Neural progenitor cell (in vitro differentiated cells): ENCODE data around the gene CREB5.

Experiments
- EZH2phosphoT487 ChIP-seq: fragments of 200-600 bp; sonication (generic); IDR thresholded peaks from 2 replicates; pipeline ENCODE4 v1.6.1; 2017; ENCODE audit warnings: antibody characterized with exemption
- TF ChIP-seq, protein P1 (sequence below): fragments of 200-600 bp; sonication (generic); IDR thresholded peaks from 2 replicates; pipeline ENCODE4 v1.5.1; 2017; ENCODE audit warnings: antibody characterized with exemption, mild to moderate bottlenecking

DNA sequence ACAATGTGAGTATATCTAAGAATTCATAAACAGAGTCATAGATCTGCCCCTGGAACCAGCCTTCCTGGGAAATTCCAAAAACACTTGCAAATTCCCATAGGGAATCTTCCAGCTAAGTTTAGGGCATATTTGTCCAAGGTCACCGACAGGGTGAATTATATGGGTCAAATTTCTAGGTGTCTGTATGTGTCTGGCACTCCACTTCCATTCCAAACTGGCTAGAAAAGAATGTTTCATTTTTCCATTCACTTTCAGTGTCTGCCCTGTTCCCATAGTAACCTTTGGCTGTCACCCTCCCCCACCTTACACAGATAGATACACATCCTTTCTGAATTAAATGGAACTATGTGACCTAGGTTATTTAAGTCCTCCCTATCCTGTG, 230.9 kb downstream of the CREB5 start:
- TF ChIP-seq, protein P1, sequence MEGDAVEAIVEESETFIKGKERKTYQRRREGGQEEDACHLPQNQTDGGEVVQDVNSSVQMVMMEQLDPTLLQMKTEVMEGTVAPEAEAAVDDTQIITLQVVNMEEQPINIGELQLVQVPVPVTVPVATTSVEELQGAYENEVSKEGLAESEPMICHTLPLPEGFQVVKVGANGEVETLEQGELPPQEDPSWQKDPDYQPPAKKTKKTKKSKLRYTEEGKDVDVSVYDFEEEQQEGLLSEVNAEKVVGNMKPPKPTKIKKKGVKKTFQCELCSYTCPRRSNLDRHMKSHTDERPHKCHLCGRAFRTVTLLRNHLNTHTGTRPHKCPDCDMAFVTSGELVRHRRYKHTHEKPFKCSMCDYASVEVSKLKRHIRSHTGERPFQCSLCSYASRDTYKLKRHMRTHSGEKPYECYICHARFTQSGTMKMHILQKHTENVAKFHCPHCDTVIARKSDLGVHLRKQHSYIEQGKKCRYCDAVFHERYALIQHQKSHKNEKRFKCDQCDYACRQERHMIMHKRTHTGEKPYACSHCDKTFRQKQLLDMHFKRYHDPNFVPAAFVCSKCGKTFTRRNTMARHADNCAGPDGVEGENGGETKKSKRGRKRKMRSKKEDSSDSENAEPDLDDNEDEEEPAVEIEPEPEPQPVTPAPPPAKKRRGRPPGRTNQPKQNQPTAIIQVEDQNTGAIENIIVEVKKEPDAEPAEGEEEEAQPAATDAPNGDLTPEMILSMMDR, result no peak
- TF ChIP-seq EZH2phosphoT487, result no peak
